ENCODE measurements around the gene ZRANB3. TPM values are rescaled to one million over a fixed set of nuclear protein-coding genes. Genes with fewer than 3 reads are reported as not detected.

The ZRANB3 gene
- total RNA-seq, 1 donor from 2014 or later = 6.8 TPM

DNA sequence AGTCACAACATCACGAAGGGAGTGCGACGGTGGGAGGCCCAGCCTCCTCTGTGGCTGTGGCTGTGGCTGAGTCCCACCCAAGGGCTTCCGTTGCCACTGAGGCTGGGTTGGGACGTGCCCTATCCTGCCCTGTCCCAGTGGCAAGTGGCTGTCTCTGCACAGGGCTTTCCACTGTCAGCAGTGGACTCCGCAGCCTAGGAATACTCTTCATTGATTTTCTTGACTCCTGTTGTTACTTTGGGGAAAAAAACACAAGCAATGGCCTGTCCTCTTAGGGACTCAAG is 356.3 kb downstream of the ZRANB3 start:
- peaks cover 32% of the 10 kb centered on the region for H3K36me3 Mint-ChIP-seq (ENCODE audit: low read depth)
- H3K9me3 Mint-ChIP-seq = peaks cover 3% of the 10 kb centered on the region
- H3K27me3 Mint-ChIP-seq (ENCODE audit: insufficient read depth) = no peaks in the 10 kb centered on the region
- peaks cover 7% of the 10 kb centered on the region for H3K4me1 Mint-ChIP-seq (ENCODE audit: low read depth)
- intact Hi-C loops (cut with micrococcal nuclease) = loop anchor here (5.0 kb wide), 1 partner anchor 122 kb away; the partner anchor contains the start of gene RAB3GAP1
- no peak overlapping the region for H3K4me3 Mint-ChIP-seq
- H3K27ac Mint-ChIP-seq = no peak overlapping the region
- DNase-seq (ENCODE audit: low spot score) = no peak

DNA sequence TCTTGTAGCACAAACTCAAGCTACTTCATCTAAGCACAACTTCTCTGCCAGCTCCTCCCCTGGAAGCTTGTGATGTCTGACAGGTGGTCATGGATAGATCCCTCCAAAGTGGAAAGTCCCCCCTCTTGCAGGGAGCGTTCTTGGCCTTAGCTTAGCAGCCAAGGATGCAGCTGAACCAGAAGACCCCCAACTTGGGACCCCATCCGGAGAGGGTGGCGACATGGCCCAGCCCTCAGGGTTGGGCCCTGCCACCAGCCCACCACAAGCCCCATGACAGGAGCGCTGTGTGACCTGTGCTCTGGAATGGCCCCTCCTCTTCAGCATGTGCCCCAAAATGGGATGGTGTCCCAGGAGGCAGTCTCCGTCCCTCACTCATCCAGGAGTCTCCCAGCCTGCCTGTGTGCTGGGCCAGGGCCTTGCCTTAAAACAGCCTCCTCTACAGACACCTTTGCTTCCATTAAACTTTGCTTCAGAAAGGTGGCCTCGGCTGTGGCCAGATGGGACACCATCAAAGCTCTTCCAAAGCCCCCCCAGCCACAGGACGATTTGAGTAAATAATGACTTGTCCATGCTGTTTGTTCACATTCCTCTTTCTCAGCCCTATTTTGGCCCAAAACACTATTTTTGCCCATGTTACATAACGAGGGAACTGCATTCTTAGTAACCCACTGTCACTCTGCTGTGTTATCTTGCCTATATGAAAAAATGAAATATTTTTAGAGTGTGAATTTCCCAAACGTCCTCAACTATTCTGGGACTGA is 356.8 kb downstream of the ZRANB3 start:
- Mint-ChIP-seq H3K9me3 (peaks cover 3% of the 10 kb centered on the region), H3K36me3 (ENCODE audit: low read depth) (peaks cover 34% of the 10 kb centered on the region), H3K27me3 (ENCODE audit: insufficient read depth) (no peaks in the 10 kb centered on the region), H3K4me1 (ENCODE audit: low read depth) (peaks cover 8% of the 10 kb centered on the region), H3K27ac (no peak overlapping the region), H3K4me3 (no peak overlapping the region)
- no peak for DNase-seq (ENCODE audit: low spot score)
- intact Hi-C loops (cut with micrococcal nuclease) = loop anchor here (5.0 kb wide), 1 partner anchor 122 kb away; the partner anchor contains the start of gene RAB3GAP1

DNA sequence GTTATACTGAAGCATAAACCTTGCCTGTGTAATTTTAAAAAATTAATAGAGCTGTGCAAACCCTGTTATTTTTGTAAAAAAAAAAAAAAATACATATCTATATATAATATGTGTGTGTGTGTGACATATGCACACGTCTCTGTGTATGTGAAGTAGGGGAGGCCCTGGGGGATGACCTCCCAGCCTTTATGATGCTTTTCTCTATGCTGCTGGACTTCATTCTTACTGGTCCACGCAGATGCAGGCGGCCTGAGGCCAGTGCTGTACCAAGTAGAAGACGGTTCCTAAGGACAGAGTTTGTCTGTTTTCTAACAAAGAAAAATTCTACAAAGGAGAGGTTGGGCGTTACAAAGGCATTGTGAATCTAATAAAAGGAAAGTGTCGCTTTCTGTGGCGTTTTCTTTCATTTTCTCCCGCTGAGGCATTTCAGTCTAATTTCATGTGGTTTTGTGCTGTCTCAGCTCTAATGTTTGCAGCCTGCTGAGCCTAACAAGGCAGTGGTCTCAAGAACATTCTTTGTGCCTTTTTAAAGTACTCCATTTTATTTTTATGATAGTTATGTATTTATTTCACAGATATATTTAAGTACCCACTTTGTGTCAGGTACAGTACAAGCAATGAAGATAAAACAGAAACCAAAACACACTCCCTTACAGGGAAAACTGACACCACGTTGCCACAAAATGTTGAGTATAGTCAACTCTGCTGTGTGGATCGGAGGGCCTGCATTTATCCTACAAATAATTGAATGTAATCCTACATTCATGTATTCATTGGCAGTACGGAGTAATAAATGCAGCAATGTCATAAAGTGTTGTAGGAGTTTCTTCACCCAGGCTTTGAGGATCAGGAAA is 360.9 kb downstream of the ZRANB3 start:
- peaks cover 27% of the 10 kb centered on the region for H3K36me3 Mint-ChIP-seq (ENCODE audit: low read depth)
- no peaks in the 10 kb centered on the region for H3K27me3 Mint-ChIP-seq (ENCODE audit: insufficient read depth)
- intact Hi-C loops (cut with micrococcal nuclease) = loop anchor here (5.0 kb wide), 1 partner anchor 118 kb away; the partner anchor contains the start of gene RAB3GAP1
- no peak for DNase-seq (ENCODE audit: low spot score)
- peak overlapping the region; percentile 73 for H3K4me3 Mint-ChIP-seq
- H3K9me3 Mint-ChIP-seq = no peaks in the 10 kb centered on the region
- peaks cover 8% of the 10 kb centered on the region for H3K4me1 Mint-ChIP-seq (ENCODE audit: low read depth)
- H3K27ac Mint-ChIP-seq = no peak overlapping the region

DNA sequence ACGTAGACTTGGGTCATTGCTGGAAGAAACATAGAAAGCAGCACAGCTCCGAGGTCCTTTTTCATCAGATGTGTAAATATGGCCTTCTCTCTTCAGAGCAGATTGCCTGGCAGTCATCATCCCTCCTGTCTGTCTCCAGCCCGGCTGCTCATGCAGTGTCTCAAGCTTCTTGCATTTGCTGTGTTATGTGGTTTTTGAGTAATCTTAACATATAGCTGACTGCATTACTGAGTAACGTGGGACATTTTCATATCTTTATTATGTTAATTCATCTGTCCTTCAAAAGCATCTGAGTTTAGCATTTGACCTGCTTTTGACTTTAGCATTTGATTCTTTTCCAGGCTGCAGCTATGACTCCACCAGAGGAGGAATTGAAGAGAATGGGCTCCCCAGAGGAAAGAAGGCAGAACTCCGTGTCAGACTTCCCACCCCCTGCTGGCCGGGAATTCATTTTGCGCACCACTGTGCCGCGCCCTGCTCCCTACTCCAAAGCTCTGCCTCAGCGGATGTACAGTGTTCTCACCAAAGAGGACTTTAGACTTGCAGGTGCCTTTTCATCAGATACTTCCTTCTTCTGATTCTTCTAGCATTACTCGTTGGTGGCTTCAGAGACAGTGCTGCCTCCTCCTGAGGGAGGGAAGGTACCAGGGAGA is 362.7 kb downstream of the ZRANB3 start:
- Mint-ChIP-seq H3K27me3 (ENCODE audit: insufficient read depth) (no peaks in the 10 kb centered on the region), H3K9me3 (no peaks in the 10 kb centered on the region), H3K4me3 (no peak overlapping the region), H3K36me3 (ENCODE audit: low read depth) (peaks cover 34% of the 10 kb centered on the region), H3K27ac (no peak overlapping the region), H3K4me1 (ENCODE audit: low read depth) (peaks cover 9% of the 10 kb centered on the region)
- no peak for DNase-seq (ENCODE audit: low spot score)
- intact Hi-C loops (cut with micrococcal nuclease) = no loop called here

DNA sequence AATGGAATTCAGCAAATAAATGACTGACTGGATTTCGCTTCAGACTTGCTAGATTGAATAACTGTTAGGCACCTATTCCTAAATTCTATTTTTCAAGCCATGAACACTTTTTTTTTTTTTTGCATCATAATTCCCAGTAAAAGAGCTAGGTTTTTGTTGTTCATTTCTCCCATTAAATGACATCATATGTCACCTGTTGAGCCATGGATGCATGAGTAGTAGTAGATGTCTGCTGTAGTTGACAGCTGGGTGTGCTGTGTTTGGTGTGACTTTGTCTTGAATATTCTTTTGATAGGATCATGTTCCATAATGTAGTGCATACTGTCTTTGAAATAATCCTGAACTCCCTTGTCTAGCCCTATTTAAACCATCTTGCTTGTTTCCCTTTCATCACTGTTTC is 363.7 kb downstream of the ZRANB3 start:
- H3K4me1 Mint-ChIP-seq (ENCODE audit: low read depth) = peaks cover 17% of the 10 kb centered on the region
- no peaks in the 10 kb centered on the region for H3K27me3 Mint-ChIP-seq (ENCODE audit: insufficient read depth)
- no peaks in the 10 kb centered on the region for H3K9me3 Mint-ChIP-seq
- intact Hi-C loops (cut with micrococcal nuclease) = no loop called here
- no peak for DNase-seq (ENCODE audit: low spot score)
- H3K27ac Mint-ChIP-seq = no peak overlapping the region
- peaks cover 31% of the 10 kb centered on the region for H3K36me3 Mint-ChIP-seq (ENCODE audit: low read depth)
- no peak overlapping the region for H3K4me3 Mint-ChIP-seq

DNA sequence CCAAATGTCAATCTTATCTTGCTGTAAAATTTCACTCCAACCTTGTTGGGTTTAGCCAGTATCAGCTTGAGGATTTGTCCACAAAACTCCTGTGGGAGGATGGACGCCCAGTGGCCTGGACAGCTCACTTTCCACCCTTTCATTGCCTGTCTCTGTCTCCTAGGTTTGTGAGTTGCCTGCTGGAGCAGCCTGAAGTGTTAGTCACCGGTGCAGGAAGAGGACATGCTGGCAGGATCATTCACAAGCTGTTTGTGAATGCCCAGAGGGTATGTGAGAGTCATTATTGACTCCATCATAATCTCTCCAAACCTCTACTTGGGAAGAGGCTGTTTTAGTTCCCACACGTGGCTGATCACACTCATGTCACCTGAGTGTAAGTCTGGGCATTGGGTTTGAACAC is 366.6 kb downstream of the ZRANB3 start:
- no peaks in the 10 kb centered on the region for H3K9me3 Mint-ChIP-seq
- DNase-seq (ENCODE audit: low spot score) = no peak
- intact Hi-C loops (cut with micrococcal nuclease) = no loop called here
- peaks cover 24% of the 10 kb centered on the region for H3K36me3 Mint-ChIP-seq (ENCODE audit: low read depth)
- H3K4me3 Mint-ChIP-seq = no peak overlapping the region
- H3K27ac Mint-ChIP-seq = no peak overlapping the region
- peaks cover 9% of the 10 kb centered on the region for H3K4me1 Mint-ChIP-seq (ENCODE audit: low read depth)
- no peaks in the 10 kb centered on the region for H3K27me3 Mint-ChIP-seq (ENCODE audit: insufficient read depth)

DNA sequence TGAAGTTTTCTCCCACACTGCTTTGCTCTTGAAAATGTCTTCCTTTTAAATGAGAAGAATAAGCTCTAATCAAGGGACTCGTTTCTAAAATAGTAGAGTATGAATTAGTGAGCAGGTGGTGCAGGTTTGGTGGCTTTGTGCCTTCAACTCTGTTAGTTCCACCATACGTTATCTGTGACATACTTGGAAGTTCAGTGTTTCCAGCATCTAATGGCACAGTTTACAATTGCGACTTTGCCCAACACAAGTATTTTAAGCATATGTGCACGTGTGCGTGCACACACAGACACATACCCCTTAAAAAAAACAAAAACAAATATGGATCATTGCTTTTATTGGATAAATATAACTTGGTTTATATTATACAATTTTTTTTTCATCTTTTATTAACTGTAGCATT is 367.1 kb downstream of the ZRANB3 start:
- Mint-ChIP-seq H3K27ac (no peak overlapping the region), H3K36me3 (ENCODE audit: low read depth) (peaks cover 21% of the 10 kb centered on the region), H3K4me3 (no peak overlapping the region), H3K9me3 (no peaks in the 10 kb centered on the region), H3K27me3 (ENCODE audit: insufficient read depth) (no peaks in the 10 kb centered on the region), H3K4me1 (ENCODE audit: low read depth) (peaks cover 9% of the 10 kb centered on the region)
- intact Hi-C loops (cut with micrococcal nuclease) = no loop called here
- no peak for DNase-seq (ENCODE audit: low spot score)

DNA sequence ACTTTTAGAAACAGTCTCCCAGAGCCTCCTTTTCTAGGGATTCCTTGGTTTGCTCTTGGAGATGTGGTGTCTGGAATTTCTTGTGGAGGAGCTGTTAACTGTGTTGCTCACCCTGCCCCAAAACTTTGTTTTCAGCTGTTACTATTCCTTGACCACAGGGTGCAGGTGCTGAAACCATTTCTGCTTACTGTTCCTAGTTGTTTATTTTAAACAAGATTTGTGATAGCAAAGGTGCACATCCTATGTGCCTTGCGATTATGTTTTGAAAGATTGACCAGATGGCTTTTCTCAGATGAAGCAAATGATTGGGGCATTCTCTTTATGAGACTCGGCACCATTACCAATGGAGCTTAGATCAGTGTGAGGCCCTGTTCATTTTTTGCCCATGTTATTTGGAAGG is 367.7 kb downstream of the ZRANB3 start:
- no peak for DNase-seq (ENCODE audit: low spot score)
- Mint-ChIP-seq H3K27ac (no peak overlapping the region), H3K4me3 (no peak overlapping the region), H3K9me3 (no peaks in the 10 kb centered on the region), H3K27me3 (ENCODE audit: insufficient read depth) (no peaks in the 10 kb centered on the region), H3K4me1 (ENCODE audit: low read depth) (peaks cover 9% of the 10 kb centered on the region), H3K36me3 (ENCODE audit: low read depth) (peaks cover 22% of the 10 kb centered on the region)
- intact Hi-C loops (cut with micrococcal nuclease) = no loop called here

DNA sequence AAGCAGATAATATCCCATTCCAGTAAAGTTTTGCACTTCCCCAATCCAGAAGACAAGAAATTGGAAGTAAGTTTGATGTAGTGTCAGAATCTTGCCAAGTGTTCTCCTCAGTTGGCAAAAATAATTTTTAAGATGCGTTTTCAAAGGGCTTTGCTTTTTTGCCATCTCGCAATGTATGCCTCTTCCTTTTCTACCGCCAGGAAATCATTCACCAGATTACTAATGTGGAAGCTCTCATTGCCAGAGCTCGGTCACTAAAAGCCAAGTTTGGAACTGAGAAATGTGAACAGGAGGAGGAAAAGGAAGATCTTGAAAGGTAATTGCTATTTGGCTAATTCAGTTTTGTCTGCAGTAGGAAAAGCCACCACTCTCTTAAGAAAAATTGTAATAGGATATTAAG is 368.2 kb downstream of the ZRANB3 start:
- DNase-seq (ENCODE audit: low spot score) = no peak
- intact Hi-C loops (cut with micrococcal nuclease) = no loop called here
- Mint-ChIP-seq H3K9me3 (no peaks in the 10 kb centered on the region), H3K27ac (no peak overlapping the region), H3K4me1 (ENCODE audit: low read depth) (peaks cover 9% of the 10 kb centered on the region), H3K27me3 (ENCODE audit: insufficient read depth) (no peaks in the 10 kb centered on the region), H3K36me3 (ENCODE audit: low read depth) (peaks cover 27% of the 10 kb centered on the region), H3K4me3 (no peak overlapping the region)

DNA sequence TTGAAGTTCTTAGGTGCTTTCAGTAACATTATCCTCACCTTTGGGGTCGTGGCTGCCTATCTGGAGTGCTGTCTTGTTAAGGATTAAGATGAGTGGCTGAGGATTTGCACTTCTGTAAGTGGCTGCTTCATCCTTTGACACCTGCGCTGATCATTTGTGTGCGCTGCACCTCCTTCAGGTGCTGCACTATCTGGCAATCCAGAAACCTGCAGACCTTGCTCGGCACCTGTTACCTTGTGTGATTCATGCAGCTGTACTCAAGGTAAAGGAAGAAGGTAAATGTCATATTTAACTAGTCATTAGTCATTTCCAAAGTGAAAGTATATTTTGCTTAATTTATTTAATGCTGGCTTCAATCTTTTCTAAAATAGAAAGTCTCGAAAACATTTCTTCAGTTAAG is 368.6 kb downstream of the ZRANB3 start:
- Mint-ChIP-seq H3K27me3 (ENCODE audit: insufficient read depth) (no peaks in the 10 kb centered on the region), H3K27ac (no peak overlapping the region), H3K9me3 (no peaks in the 10 kb centered on the region), H3K36me3 (ENCODE audit: low read depth) (peaks cover 28% of the 10 kb centered on the region), H3K4me1 (ENCODE audit: low read depth) (peaks cover 9% of the 10 kb centered on the region), H3K4me3 (no peak overlapping the region)
- intact Hi-C loops (cut with micrococcal nuclease) = no loop called here
- no peak for DNase-seq (ENCODE audit: low spot score)

DNA sequence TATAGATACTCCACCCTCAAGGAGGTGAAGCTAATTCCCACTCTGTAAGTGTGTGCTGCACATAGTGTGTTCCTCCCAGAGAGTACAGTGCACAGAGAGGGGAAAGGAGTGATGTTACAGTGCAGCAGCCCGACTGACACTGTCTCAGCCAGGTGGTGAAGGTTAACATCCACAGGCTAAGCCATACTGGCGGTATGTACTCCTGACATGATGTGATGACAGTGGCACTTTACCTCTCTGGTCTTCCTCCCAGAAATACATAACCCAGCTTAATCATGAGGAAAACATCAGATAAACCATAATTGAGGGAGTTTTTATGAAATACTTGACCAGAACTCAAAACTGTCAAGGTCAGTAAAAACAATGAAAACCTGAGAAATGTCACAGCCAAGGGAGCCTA is 371.8 kb downstream of the ZRANB3 start:
- Mint-ChIP-seq H3K9me3 (no peaks in the 10 kb centered on the region), H3K4me1 (ENCODE audit: low read depth) (peaks cover 27% of the 10 kb centered on the region), H3K36me3 (ENCODE audit: low read depth) (peaks cover 43% of the 10 kb centered on the region), H3K4me3 (no peak overlapping the region), H3K27ac (no peak overlapping the region), H3K27me3 (ENCODE audit: insufficient read depth) (no peaks in the 10 kb centered on the region)
- intact Hi-C loops (cut with micrococcal nuclease) = loop anchor here (5.0 kb wide), 1 partner anchor 107 kb away; the partner anchor contains the start of gene RAB3GAP1
- DNase-seq (ENCODE audit: low spot score) = no peak

DNA sequence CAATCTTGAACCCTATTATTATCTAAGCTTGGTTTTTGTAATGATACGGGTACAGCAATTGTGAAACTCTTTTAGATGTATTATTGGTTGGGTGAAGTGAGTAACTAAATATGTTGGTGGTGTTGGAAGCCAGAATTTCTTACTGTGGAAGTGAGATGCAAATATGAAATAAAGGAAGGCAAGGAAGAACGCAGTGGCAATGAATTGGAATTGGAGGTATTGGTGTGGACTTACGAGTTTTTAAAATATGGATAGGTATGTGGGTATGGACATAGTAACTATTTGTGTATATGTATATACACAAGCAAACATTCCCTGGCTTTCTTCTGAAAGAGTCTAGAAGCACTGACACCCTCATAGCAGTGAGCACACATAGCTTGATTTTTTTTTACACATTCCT is 373.2 kb downstream of the ZRANB3 start:
- Mint-ChIP-seq H3K27ac (no peak overlapping the region), H3K27me3 (ENCODE audit: insufficient read depth) (no peaks in the 10 kb centered on the region), H3K4me1 (ENCODE audit: low read depth) (peaks cover 24% of the 10 kb centered on the region), H3K4me3 (no peak overlapping the region), H3K36me3 (ENCODE audit: low read depth) (peaks cover 47% of the 10 kb centered on the region), H3K9me3 (no peaks in the 10 kb centered on the region)
- intact Hi-C loops (cut with micrococcal nuclease) = loop anchor here (5.0 kb wide), 1 partner anchor 106 kb away; the partner anchor contains the start of gene RAB3GAP1
- no peak for DNase-seq (ENCODE audit: low spot score)

DNA sequence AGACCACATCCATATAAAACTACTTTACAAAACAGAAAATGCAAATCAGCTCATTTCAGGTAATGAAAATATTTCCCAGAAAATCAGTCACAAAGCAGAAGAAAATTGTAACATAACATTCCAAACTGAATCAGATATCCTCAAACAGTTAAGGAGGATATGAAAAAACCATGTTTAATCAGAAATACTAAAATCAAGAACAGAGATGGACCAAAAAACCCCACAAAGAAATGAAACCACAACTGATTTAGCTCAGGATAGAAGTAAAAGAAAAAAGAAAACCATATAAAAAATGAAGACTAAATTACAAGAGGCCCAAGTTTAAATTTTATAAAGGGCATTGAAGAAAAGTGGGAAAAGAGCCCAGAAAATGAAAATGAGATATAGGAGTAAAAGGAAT is 376.1 kb downstream of the ZRANB3 start:
- H3K4me3 Mint-ChIP-seq = no peak overlapping the region
- H3K36me3 Mint-ChIP-seq (ENCODE audit: low read depth) = peaks cover 68% of the 10 kb centered on the region
- intact Hi-C loops (cut with micrococcal nuclease) = loop anchor here (5.0 kb wide), 1 partner anchor 103 kb away; the partner anchor contains the start of gene RAB3GAP1
- H3K27ac Mint-ChIP-seq = no peak overlapping the region
- no peak for DNase-seq (ENCODE audit: low spot score)
- H3K4me1 Mint-ChIP-seq (ENCODE audit: low read depth) = peaks cover 36% of the 10 kb centered on the region
- H3K27me3 Mint-ChIP-seq (ENCODE audit: insufficient read depth) = no peaks in the 10 kb centered on the region
- H3K9me3 Mint-ChIP-seq = no peaks in the 10 kb centered on the region

All from activated T-helper 1 cell treated with anti-CD3 and anti-CD28 coated beads, Interleukin-12 subunit alpha, Interleukin-12 subunit beta, Interleukin-2, Interleukin-4 antibody, amounts not matched to agents 30 ng/mL and 10 ng/mL and 1 ng/mL, durations not matched to agents 14 hours and 24 hours and 36 hours (primary cell).